WERI-Rb-1 (cell line): ENCODE data around the gene MYBPC1.

Source experiments
- DNase-seq: peaks from one replicate; pipeline ENCODE4 v3.0.0-alpha.2; 2020
- H3K27ac ChIP-seq: fragments of 250-450 bp; sonication (Bioruptor Pico); 2 replicates; pipeline ENCODE4 v1.5.1; 2020; ENCODE audit warnings: mild to moderate bottlenecking, moderate library complexity
- H3K27me3 ChIP-seq: fragments of 250-450 bp; sonication (Bioruptor Pico); 2 replicates; pipeline ENCODE4 v1.5.1; 2021; ENCODE audit warnings: mild to moderate bottlenecking, low read depth, moderate library complexity; ENCODE audit not compliant: insufficient read depth, severe bottlenecking
- H3K36me3 ChIP-seq: fragments of 250-450 bp; sonication (Bioruptor Pico); 2 replicates; pipeline ENCODE4 v1.5.1; 2020; ENCODE audit warnings: mild to moderate bottlenecking, moderate library complexity
- H3K4me3 ChIP-seq: 2 replicates; pipeline ENCODE4 v1.5.1; 2011; ENCODE audit warnings: low read depth, mild to moderate bottlenecking, control low read depth, low read length
- H3K9me3 ChIP-seq: fragments of 250-450 bp; sonication (Bioruptor Pico); 2 replicates; pipeline ENCODE4 v1.5.1; 2021; ENCODE audit warnings: mild to moderate bottlenecking, moderate library complexity; ENCODE audit not compliant: severe bottlenecking
- TF ChIP-seq, protein P1 (sequence below): IDR thresholded peaks from 2 replicates; pipeline ENCODE4 v1.5.1; 2011; ENCODE audit warnings: low read depth, mild to moderate bottlenecking, control low read depth, inconsistent platforms, low read length

MYBPC1 gene

DNA sequence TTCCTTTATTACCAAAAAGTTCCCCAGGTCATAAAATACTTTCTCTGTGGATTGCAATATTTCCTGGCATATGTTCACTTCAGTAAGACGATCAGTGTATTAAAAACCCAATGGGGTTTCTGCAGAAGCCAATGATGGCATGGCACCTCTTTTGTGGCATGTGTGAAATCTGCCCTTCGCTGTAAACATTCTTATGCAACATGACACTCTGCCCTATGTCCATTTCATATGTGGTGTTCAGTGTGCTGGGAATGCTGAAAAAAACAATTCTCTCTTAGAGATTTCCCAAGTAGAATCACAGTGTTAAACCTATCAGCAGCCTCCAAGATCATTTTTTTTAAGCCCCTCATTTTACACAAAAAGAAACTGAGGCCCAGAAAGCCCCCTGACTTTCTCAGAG is 2.3 kb upstream of the MYBPC1 start:
- no peak for DNase-seq
- no peaks in the 10 kb centered on the region for H3K27me3 ChIP-seq
- H3K4me3 ChIP-seq = no peak overlapping the region
- H3K27ac ChIP-seq = no peak overlapping the region
- TF ChIP-seq, protein P1, sequence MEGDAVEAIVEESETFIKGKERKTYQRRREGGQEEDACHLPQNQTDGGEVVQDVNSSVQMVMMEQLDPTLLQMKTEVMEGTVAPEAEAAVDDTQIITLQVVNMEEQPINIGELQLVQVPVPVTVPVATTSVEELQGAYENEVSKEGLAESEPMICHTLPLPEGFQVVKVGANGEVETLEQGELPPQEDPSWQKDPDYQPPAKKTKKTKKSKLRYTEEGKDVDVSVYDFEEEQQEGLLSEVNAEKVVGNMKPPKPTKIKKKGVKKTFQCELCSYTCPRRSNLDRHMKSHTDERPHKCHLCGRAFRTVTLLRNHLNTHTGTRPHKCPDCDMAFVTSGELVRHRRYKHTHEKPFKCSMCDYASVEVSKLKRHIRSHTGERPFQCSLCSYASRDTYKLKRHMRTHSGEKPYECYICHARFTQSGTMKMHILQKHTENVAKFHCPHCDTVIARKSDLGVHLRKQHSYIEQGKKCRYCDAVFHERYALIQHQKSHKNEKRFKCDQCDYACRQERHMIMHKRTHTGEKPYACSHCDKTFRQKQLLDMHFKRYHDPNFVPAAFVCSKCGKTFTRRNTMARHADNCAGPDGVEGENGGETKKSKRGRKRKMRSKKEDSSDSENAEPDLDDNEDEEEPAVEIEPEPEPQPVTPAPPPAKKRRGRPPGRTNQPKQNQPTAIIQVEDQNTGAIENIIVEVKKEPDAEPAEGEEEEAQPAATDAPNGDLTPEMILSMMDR = no peak
- H3K9me3 ChIP-seq = no peaks in the 10 kb centered on the region
- H3K36me3 ChIP-seq = no peaks in the 10 kb centered on the region

DNA sequence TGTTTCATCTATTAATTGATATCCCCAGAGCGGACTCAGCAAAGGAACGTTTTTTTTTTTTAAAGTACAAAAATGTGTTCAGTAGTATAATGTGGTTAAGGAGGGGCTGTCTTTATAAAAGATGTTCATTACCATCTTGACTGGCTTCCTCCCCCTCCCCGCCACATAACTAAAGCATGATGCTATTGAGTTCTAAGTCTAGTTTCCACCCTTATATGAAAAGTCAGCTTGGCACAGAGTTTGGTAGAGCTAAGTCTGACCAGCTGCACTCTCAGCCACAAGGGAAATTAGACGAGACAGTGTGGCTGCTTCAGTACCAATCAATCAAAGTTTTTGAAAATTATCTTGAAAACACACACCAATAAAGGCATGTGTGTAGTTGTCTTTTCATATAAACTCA is 1.9 kb upstream of the MYBPC1 start:
- Histone ChIP-seq H3K4me3 (no peak overlapping the region), H3K36me3 (no peaks in the 10 kb centered on the region), H3K9me3 (no peaks in the 10 kb centered on the region), H3K27me3 (no peaks in the 10 kb centered on the region), H3K27ac (no peak overlapping the region)
- TF ChIP-seq, protein P1 = no peak
- DNase-seq = no peak

DNA sequence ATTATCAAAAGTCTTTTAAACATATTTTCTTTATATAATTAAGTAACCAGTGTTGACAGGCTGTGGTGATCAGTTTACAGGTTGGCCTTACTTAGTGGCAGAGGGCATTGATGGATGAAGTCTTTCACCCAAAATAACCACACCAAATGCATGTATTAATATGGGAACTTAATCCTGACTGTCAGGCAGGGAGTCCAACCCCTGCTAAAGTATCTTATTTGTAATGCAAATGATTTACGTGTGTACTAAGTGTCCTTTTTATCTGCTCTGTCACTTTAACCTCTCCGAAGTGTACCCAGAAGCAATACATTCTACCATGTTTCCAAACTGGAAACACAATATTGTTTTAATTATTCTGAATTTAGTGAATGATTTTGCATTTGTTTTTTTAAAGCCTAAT is 1.4 kb downstream of the MYBPC1 start:
- no peaks in the 10 kb centered on the region for H3K36me3 ChIP-seq
- no peaks in the 10 kb centered on the region for H3K27me3 ChIP-seq
- no peaks in the 10 kb centered on the region for H3K9me3 ChIP-seq
- H3K27ac ChIP-seq = no peak overlapping the region
- H3K4me3 ChIP-seq = no peak overlapping the region
- TF ChIP-seq, protein P1 = no peak
- no peak for DNase-seq

DNA sequence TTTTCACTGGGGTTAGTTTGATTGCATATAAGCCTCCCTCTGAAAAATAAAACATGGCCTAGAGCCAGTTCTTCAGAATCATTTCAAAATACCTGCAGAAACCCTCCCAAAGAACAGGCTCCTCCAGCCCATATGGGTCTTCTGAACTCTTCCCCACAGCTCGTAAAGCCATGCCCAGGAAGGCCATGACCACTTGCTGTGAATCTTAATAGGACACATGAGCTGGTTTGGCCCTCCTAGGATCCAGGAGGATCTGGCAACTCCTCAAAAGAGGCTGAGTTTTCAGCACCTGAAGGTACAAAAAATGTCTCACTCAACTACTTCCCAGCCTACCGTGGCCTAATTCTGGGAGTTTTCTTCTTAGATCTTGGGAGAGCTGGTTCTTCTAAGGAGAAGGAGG is 2.4 kb downstream of the MYBPC1 start:
- no peaks in the 10 kb centered on the region for H3K36me3 ChIP-seq
- no peaks in the 10 kb centered on the region for H3K27me3 ChIP-seq
- TF ChIP-seq, protein P1 = no peak
- no peaks in the 10 kb centered on the region for H3K9me3 ChIP-seq
- no peak overlapping the region for H3K27ac ChIP-seq
- DNase-seq = no peak
- H3K4me3 ChIP-seq = no peak overlapping the region

DNA sequence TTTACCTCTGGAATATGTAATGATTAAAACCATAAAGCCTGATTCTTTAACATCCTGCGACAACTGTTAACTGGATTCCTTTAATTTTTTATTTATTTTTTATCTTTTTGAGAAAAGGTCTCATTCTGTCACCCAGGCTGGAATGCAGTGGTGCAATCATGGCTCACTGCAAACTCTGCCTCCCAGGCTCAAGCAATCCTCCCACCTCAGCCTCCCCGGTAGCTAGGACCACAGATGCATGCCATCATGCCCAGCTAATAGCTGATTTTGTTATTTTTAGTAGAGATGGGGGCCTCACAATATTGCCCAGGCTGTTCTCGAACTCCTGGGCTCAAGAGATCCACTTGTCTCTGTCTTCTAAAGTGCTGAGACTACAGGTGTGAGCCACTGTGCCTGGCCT is 3.7 kb downstream of the MYBPC1 start:
- Histone ChIP-seq H3K27me3 (no peaks in the 10 kb centered on the region), H3K9me3 (no peaks in the 10 kb centered on the region), H3K4me3 (no peak overlapping the region), H3K36me3 (no peaks in the 10 kb centered on the region), H3K27ac (no peak overlapping the region)
- DNase-seq = no peak
- TF ChIP-seq, protein P1 = no peak

DNA sequence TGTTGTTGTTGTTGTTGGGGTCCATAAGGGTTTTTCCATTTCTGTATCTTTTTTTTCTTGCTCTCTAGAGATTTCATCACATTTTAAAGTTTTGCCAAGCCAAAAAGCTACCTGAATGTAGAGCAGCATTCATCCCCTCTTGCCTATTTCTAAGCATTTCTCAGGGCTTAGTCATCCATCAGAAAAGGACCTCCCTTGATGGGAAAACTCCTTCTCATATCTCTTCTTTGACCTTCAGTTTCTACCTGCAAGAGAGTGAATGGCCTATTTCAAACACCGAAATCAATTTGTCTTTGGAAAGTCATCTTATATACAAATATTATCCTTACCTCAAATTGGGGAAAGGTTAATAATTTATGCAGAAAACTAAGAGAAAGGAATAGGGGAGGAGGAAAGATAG is 4.5 kb downstream of the MYBPC1 start:
- Histone ChIP-seq H3K36me3 (no peaks in the 10 kb centered on the region), H3K4me3 (no peak overlapping the region), H3K27me3 (no peaks in the 10 kb centered on the region), H3K27ac (no peak overlapping the region), H3K9me3 (no peaks in the 10 kb centered on the region)
- no peak for DNase-seq
- TF ChIP-seq, protein P1 = no peak
